HG03135 (cell line): ENCODE results near the gene CST7.
"Not testable (repeated sequence)": the region's sequence is repeated elsewhere in the genome, so short reads cannot be mapped to it uniquely, and the experiment has no call there.

ENCODE experiments used
- ATAC-seq: cut with Tn5 transposase; IDR thresholded peaks from one replicate; pipeline ENCODE4 v1.9.1; 2021; ENCODE audit warnings: mild to moderate bottlenecking, moderate library complexity; ENCODE audit not compliant: unreplicated experiment

CST7 gene

GRCh38 chr20:24948939-24949679 is at the start of gene CST7:
CST7 (plus strand) TSS chr20:24949269; CDS start chr20:24949506, 237 bp downstream.
- no peak for ATAC-seq

GRCh38 chr20:24906806-24907205 is 42.3 kb upstream of the CST7 start:
- no peak for ATAC-seq

- ATAC-seq, result no peak
Measured at GRCh38 chr20:24908642-24909041, 40.4 kb upstream of the CST7 start.

GRCh38 chr20:24909086-24909780 is 39.8 kb upstream of the CST7 start:
- no peak for ATAC-seq

GRCh38 chr20:24909861-24910260 is 39.2 kb upstream of the CST7 start:
- ATAC-seq, result no peak

- ATAC-seq, result no peak
Measured at GRCh38 chr20:24910461-24910860, 38.6 kb upstream of the CST7 start.

- no peak for ATAC-seq
Measured at GRCh38 chr20:24911461-24911860, 37.6 kb upstream of the CST7 start.

- ATAC-seq, result no peak
Measured at GRCh38 chr20:24912397-24913075, 36.5 kb upstream of the CST7 start.

- no peak for ATAC-seq
Measured at GRCh38 chr20:24913076-24913628, 35.9 kb upstream of the CST7 start.

- no peak for ATAC-seq
Measured at GRCh38 chr20:24914388-24915241, 34.5 kb upstream of the CST7 start.

GRCh38 chr20:24915440-24915839 is 33.6 kb upstream of the CST7 start:
- ATAC-seq, result no peak

GRCh38 chr20:24915892-24916291 is 33.2 kb upstream of the CST7 start:
- ATAC-seq, result no peak

GRCh38 chr20:24916412-24916811 is 32.7 kb upstream of the CST7 start:
- ATAC-seq, result no peak

- no peak for ATAC-seq
Measured at GRCh38 chr20:24917056-24917455, 32.0 kb upstream of the CST7 start.

- no peak for ATAC-seq
Measured at GRCh38 chr20:24917797-24918578, 31.1 kb upstream of the CST7 start.

GRCh38 chr20:24918579-24919566 is 30.2 kb upstream of the CST7 start:
- no peak for ATAC-seq

- ATAC-seq, result not testable (repeated sequence)
Measured at GRCh38 chr20:24919665-24920064, 29.4 kb upstream of the CST7 start.

GRCh38 chr20:24920706-24921105 is 28.4 kb upstream of the CST7 start:
- not testable (repeated sequence) for ATAC-seq

- not testable (repeated sequence) for ATAC-seq
Measured at GRCh38 chr20:24929259-24929658, 19.8 kb upstream of the CST7 start.
